Neural progenitor cell (in vitro differentiated cells): ENCODE measurements around the gene DLGAP4. TPM values are rescaled to one million over a fixed set of nuclear protein-coding genes. Genes with fewer than 3 reads are reported as not detected.
A peak's percentile ranks its signal among the peaks of the same experiment; 100 is the strongest.

Experiments used
- DNase-seq: peaks from one replicate; pipeline ENCODE4 v3.0.0-alpha.2; 2016; ENCODE audit warnings: low spot score
- H2AFZ ChIP-seq: fragments of 200-600 bp; sonication (generic); replicated peaks from 2 replicates; pipeline ENCODE4 v1.6.1; 2016; ENCODE audit warnings: antibody characterized with exemption
- H3F3A ChIP-seq: fragments of 200-600 bp; sonication (generic); 2 replicates; pipeline ENCODE4 v1.6.1; 2016; ENCODE audit warnings: antibody characterized with exemption, low read depth
- H3K27ac ChIP-seq: fragments of 200-600 bp; sonication (generic); 2 replicates; pipeline ENCODE4 v1.5.1; 2016; ENCODE audit warnings: mild to moderate bottlenecking
- H3K27me3 ChIP-seq: fragments of 200-600 bp; sonication (generic); 2 replicates; pipeline ENCODE4 v1.6.1; 2016; ENCODE audit warnings: mild to moderate bottlenecking, moderate library complexity
- H3K36me3 ChIP-seq: fragments of 200-600 bp; sonication (generic); 2 replicates; pipeline ENCODE4 v1.5.1; 2016
- H3K4me1 ChIP-seq: fragments of 200-600 bp; sonication (generic); 2 replicates; pipeline ENCODE4 v1.6.1; 2016; ENCODE audit warnings: mixed run types
- H3K4me2 ChIP-seq: fragments of 200-600 bp; sonication (generic); 2 replicates; pipeline ENCODE4 v1.6.1; 2016
- H3K4me3 ChIP-seq: fragments of 200-600 bp; sonication (generic); 2 replicates; pipeline ENCODE4 v1.5.1; 2016
- H3K79me2 ChIP-seq: fragments of 200-600 bp; sonication (generic); 2 replicates; pipeline ENCODE4 v1.6.1; 2016; ENCODE audit warnings: low read depth
- H3K9ac ChIP-seq: fragments of 200-600 bp; sonication (generic); 2 replicates; pipeline ENCODE4 v1.6.1; 2016
- H3K9me3 ChIP-seq: fragments of 200-600 bp; sonication (generic); 2 replicates; pipeline ENCODE4 v1.5.1; 2016; ENCODE audit warnings: low read depth
- H4K20me1 ChIP-seq: fragments of 200-600 bp; sonication (generic); 2 replicates; pipeline ENCODE4 v1.6.1; 2016; ENCODE audit warnings: low read depth
- H3K27ac Mint-ChIP-seq: 3 replicates; pipeline ENCODE4 v1.8.0; 2021; ENCODE audit warnings: mixed read lengths
- H3K27me3 Mint-ChIP-seq: 2 replicates; pipeline ENCODE4 v1.8.0; 2022; ENCODE audit warnings: low read depth, mild to moderate bottlenecking, inconsistent platforms, moderate library complexity, mixed read lengths; ENCODE audit not compliant: insufficient read depth
- H3K36me3 Mint-ChIP-seq: 3 replicates; pipeline ENCODE4 v1.8.0; 2021; ENCODE audit warnings: mixed read lengths
- H3K4me1 Mint-ChIP-seq: 3 replicates; pipeline ENCODE4 v1.8.0; 2021; ENCODE audit warnings: mixed read lengths
- H3K4me3 Mint-ChIP-seq: 3 replicates; pipeline ENCODE4 v1.8.0; 2021; ENCODE audit warnings: mild to moderate bottlenecking, moderate library complexity, mixed read lengths
- H3K9me3 Mint-ChIP-seq: 3 replicates; pipeline ENCODE4 v1.8.0; 2020; ENCODE audit warnings: mixed read lengths
- CTCF ChIP-seq: fragments of 200-600 bp; sonication (generic); IDR thresholded peaks from 2 replicates; pipeline ENCODE4 v1.5.1; 2017; ENCODE audit warnings: antibody characterized with exemption, mild to moderate bottlenecking
- EZH2 ChIP-seq: fragments of 200-600 bp; sonication (generic); IDR thresholded peaks from 2 replicates; pipeline ENCODE4 v1.6.1; 2017; ENCODE audit warnings: antibody characterized with exemption, mild to moderate bottlenecking, moderate library complexity
- EZH2phosphoT487 ChIP-seq: fragments of 200-600 bp; sonication (generic); IDR thresholded peaks from 2 replicates; pipeline ENCODE4 v1.6.1; 2017; ENCODE audit warnings: antibody characterized with exemption
- total RNA-seq: library from RNA; depleted of rRNA; stranded (reverse); fragments of >200 nt; gene quantifications from 2 replicates; pipeline ENCODE4 v1.2.3, GENCODE V29; 2015; ENCODE audit warnings: low replicate concordance

The DLGAP4 gene
- total RNA-seq, 1 donor from 2014 or later, result 21.7 TPM

- H3K9ac ChIP-seq, result no peak overlapping the region
- no peaks in the 10 kb centered on the region for H3K9me3 Mint-ChIP-seq
- H3K27ac Mint-ChIP-seq, result peak overlapping the region; percentile 26
- no peak for DNase-seq
- peaks cover 17% of the 10 kb centered on the region for H3K27me3 Mint-ChIP-seq
- no peak overlapping the region for H3K4me3 Mint-ChIP-seq
- H2AFZ ChIP-seq, result no peak overlapping the region
- no peaks in the 10 kb centered on the region for H3F3A ChIP-seq
- H3K4me1 ChIP-seq, result peaks cover 10% of the 10 kb centered on the region
- no peak overlapping the region for H3K27ac ChIP-seq
- no peak overlapping the region for H3K4me3 ChIP-seq
- no peaks in the 10 kb centered on the region for H3K36me3 ChIP-seq
- H3K9me3 ChIP-seq, result no peaks in the 10 kb centered on the region
- no peaks in the 10 kb centered on the region for H3K36me3 Mint-ChIP-seq
- H3K4me2 ChIP-seq, result no peak overlapping the region
- H3K79me2 ChIP-seq, result no peaks in the 10 kb centered on the region
- H3K27me3 ChIP-seq, result no peaks in the 10 kb centered on the region
- TF ChIP-seq EZH2phosphoT487, result no peak
- no peak for TF ChIP-seq CTCF
- no peak for TF ChIP-seq EZH2
- H3K4me1 Mint-ChIP-seq, result peaks cover 43% of the 10 kb centered on the region
- H4K20me1 ChIP-seq, result peaks cover 6% of the 10 kb centered on the region
Observed at GRCh38 chr20:36335206-36335870, 29.2 kb downstream of the DLGAP4 start.

GRCh38 chr20:36336204-36336603 lies 30.1 kb downstream of the DLGAP4 start:
- H2AFZ ChIP-seq, result no peak overlapping the region
- peaks cover 8% of the 10 kb centered on the region for H3K4me1 ChIP-seq
- Mint-ChIP-seq H3K4me1 (peaks cover 44% of the 10 kb centered on the region), H3K27me3 (peaks cover 18% of the 10 kb centered on the region), H3K9me3 (no peaks in the 10 kb centered on the region), H3K36me3 (no peaks in the 10 kb centered on the region), H3K4me3 (peak overlapping the region; percentile 19), H3K27ac (no peak overlapping the region)
- TF ChIP-seq EZH2phosphoT487, result no peak
- TF ChIP-seq EZH2, result no peak
- TF ChIP-seq CTCF, result no peak
- DNase-seq, result no peak
- no peaks in the 10 kb centered on the region for H3K79me2 ChIP-seq
- H4K20me1 ChIP-seq, result peaks cover 2% of the 10 kb centered on the region
- H3K9ac ChIP-seq, result no peak overlapping the region
- no peaks in the 10 kb centered on the region for H3K36me3 ChIP-seq
- no peaks in the 10 kb centered on the region for H3K27me3 ChIP-seq
- H3K4me2 ChIP-seq, result no peak overlapping the region
- H3K9me3 ChIP-seq, result no peaks in the 10 kb centered on the region
- H3K4me3 ChIP-seq, result no peak overlapping the region
- no peaks in the 10 kb centered on the region for H3F3A ChIP-seq
- no peak overlapping the region for H3K27ac ChIP-seq

GRCh38 chr20:36336954-36337704 lies 31.0 kb downstream of the DLGAP4 start:
- Mint-ChIP-seq H3K27me3 (peaks cover 18% of the 10 kb centered on the region), H3K4me1 (peaks cover 37% of the 10 kb centered on the region), H3K36me3 (no peaks in the 10 kb centered on the region), H3K27ac (no peak overlapping the region), H3K4me3 (no peak overlapping the region), H3K9me3 (no peaks in the 10 kb centered on the region)
- TF ChIP-seq EZH2 (no peak), EZH2phosphoT487 (no peak)
- no peaks in the 10 kb centered on the region for H3K9me3 ChIP-seq
- H3K27me3 ChIP-seq, result no peaks in the 10 kb centered on the region
- H3K4me3 ChIP-seq, result no peak overlapping the region
- no peaks in the 10 kb centered on the region for H3F3A ChIP-seq
- no peaks in the 10 kb centered on the region for H3K36me3 ChIP-seq
- no peak overlapping the region for H3K9ac ChIP-seq
- no peak overlapping the region for H3K4me2 ChIP-seq
- no peak overlapping the region for H2AFZ ChIP-seq
- H3K4me1 ChIP-seq, result no peaks in the 10 kb centered on the region
- no peak for DNase-seq
- no peaks in the 10 kb centered on the region for H3K79me2 ChIP-seq
- peaks cover 2% of the 10 kb centered on the region for H4K20me1 ChIP-seq
- no peak overlapping the region for H3K27ac ChIP-seq

- H3K9ac ChIP-seq, result no peak overlapping the region
- H3K4me1 ChIP-seq, result no peaks in the 10 kb centered on the region
- no peak for DNase-seq
- H3K4me3 Mint-ChIP-seq, result no peak overlapping the region
- H3K9me3 ChIP-seq, result no peaks in the 10 kb centered on the region
- no peak for TF ChIP-seq EZH2
- no peaks in the 10 kb centered on the region for H3K36me3 Mint-ChIP-seq
- no peak overlapping the region for H2AFZ ChIP-seq
- H3F3A ChIP-seq, result no peaks in the 10 kb centered on the region
- H3K27ac ChIP-seq, result no peak overlapping the region
- H3K27me3 ChIP-seq, result no peaks in the 10 kb centered on the region
- peaks cover 30% of the 10 kb centered on the region for H3K4me1 Mint-ChIP-seq
- H3K9me3 Mint-ChIP-seq, result no peaks in the 10 kb centered on the region
- no peak overlapping the region for H3K4me3 ChIP-seq
- H4K20me1 ChIP-seq, result peaks cover 2% of the 10 kb centered on the region
- H3K27ac Mint-ChIP-seq, result no peak overlapping the region
- no peaks in the 10 kb centered on the region for H3K36me3 ChIP-seq
- no peak overlapping the region for H3K4me2 ChIP-seq
- no peaks in the 10 kb centered on the region for H3K79me2 ChIP-seq
- peaks cover 18% of the 10 kb centered on the region for H3K27me3 Mint-ChIP-seq
Observed at GRCh38 chr20:36337886-36338285, 31.7 kb downstream of the DLGAP4 start.
